PC-3 (cell line): Measurements from ENCODE around the gene STXBP3. TPM values are rescaled to one million over a fixed set of nuclear protein-coding genes. Genes with fewer than 3 reads are reported as not detected.

Experiments
- ATAC-seq: fragments of 200-7000 bp; cut with Tn5 transposase; 2 replicates; pipeline ENCODE4 v1.9.1; 2020; ENCODE audit warnings: mild to moderate bottlenecking, moderate library complexity
- BruUV-seq: library from RNA; stranded (reverse); fragments of 400-500 nt; replicated peaks from 2 replicates; lab custom pipeline; 2021; lab: Mats Ljungman, UMichigan
- CTCF ChIA-PET: fragments of 300-600 bp; sonication (Branson Sonifier 250); formaldehyde crosslinking; loops from one replicate; lab custom pipeline; 2022; ENCODE audit warnings: antibody characterized with exemption; lab: Charles Lee
- POLR2A ChIA-PET: fragments of 300-600 bp; sonication (Branson Sonifier 250); formaldehyde crosslinking; loops from one replicate; lab custom pipeline; 2022; ENCODE audit warnings: antibody characterized with exemption; ENCODE audit not compliant: unreplicated experiment; lab: Charles Lee
- DNase-seq: peaks from one replicate; pipeline ENCODE4 v3.0.0-alpha.2; 2015
- H2AFZ ChIP-seq: fragments of 300-600 bp; sonication (generic); 2 replicates; pipeline ENCODE4 v1.6.0; 2016; ENCODE audit warnings: antibody characterized with exemption, low read length
- H3F3A ChIP-seq: fragments of 300-600 bp; sonication (generic); one replicate; pipeline ENCODE4 v1.6.0; 2017; ENCODE audit warnings: antibody characterized with exemption, low read length, control low read depth, mild to moderate bottlenecking; ENCODE audit not compliant: unreplicated experiment
- H3K27ac ChIP-seq: fragments of 300-600 bp; sonication (generic); 2 replicates; pipeline ENCODE4 v1.5.1; 2016; ENCODE audit warnings: mild to moderate bottlenecking, low read length
- H3K27me3 ChIP-seq: fragments of 300-600 bp; sonication (generic); 2 replicates; pipeline ENCODE4 v1.6.1; 2016; ENCODE audit warnings: low read length, mixed read lengths
- H3K36me3 ChIP-seq: fragments of 300-600 bp; sonication (generic); 2 replicates; pipeline ENCODE4 v1.6.1; 2016; ENCODE audit warnings: low read depth, mixed run types, low read length, mixed read lengths
- H3K4me1 ChIP-seq: fragments of 300-600 bp; sonication (generic); 2 replicates; pipeline ENCODE4 v1.5.1; 2016; ENCODE audit warnings: low read length; ENCODE audit not compliant: insufficient read depth
- H3K4me2 ChIP-seq: fragments of 300-600 bp; sonication (generic); 2 replicates; pipeline ENCODE4 v1.6.0; 2016; ENCODE audit warnings: low read length
- H3K4me3 ChIP-seq: fragments of 300-600 bp; sonication (generic); 2 replicates; pipeline ENCODE4 v1.5.1; 2016; ENCODE audit warnings: mild to moderate bottlenecking, low read length, mixed read lengths
- H3K79me2 ChIP-seq: fragments of 300-600 bp; sonication (generic); 2 replicates; pipeline ENCODE4 v1.6.1; 2017; ENCODE audit warnings: low read length, mixed read lengths
- H3K9ac ChIP-seq: fragments of 300-600 bp; sonication (generic); 2 replicates; pipeline ENCODE4 v1.6.0; 2016; ENCODE audit warnings: mild to moderate bottlenecking, low read length
- H3K9me2 ChIP-seq: fragments of 300-600 bp; sonication (generic); replicated peaks from 2 replicates; pipeline ENCODE4 v1.6.1; 2016; ENCODE audit warnings: mixed run types, low read length, mixed read lengths
- H3K9me3 ChIP-seq: fragments of 300-600 bp; sonication (generic); 2 replicates; pipeline ENCODE4 v1.6.1; 2016; ENCODE audit warnings: low read length, mixed read lengths
- H4K20me1 ChIP-seq: fragments of 300-600 bp; sonication (generic); 2 replicates; pipeline ENCODE4 v1.6.1; 2016; ENCODE audit warnings: low read length, mixed read lengths
- CTCF ChIP-seq: fragments of 300-600 bp; sonication (generic); conservative IDR thresholded peaks from 2 replicates; pipeline ENCODE4 v1.5.1; 2017; ENCODE audit warnings: antibody characterized with exemption, low read depth, mild to moderate bottlenecking, low read length
- EZH2 ChIP-seq: fragments of 300-600 bp; sonication (generic); IDR thresholded peaks from one replicate; pipeline ENCODE4 v1.6.1; 2017; ENCODE audit warnings: antibody characterized with exemption, mild to moderate bottlenecking, low read length; ENCODE audit not compliant: unreplicated experiment
- EZH2phosphoT487 ChIP-seq: fragments of 300-600 bp; sonication (generic); IDR thresholded peaks from 2 replicates; pipeline ENCODE4 v1.6.1; 2018; ENCODE audit warnings: mild to moderate bottlenecking, antibody characterized with exemption, low read length, borderline replicate concordance
- intact Hi-C: fragments of 100-400 bp; cut with micrococcal nuclease; formaldehyde crosslinking; loops from 2 replicates; pipeline ENCODE4 v1.9.0; 2023
- total RNA-seq: library from RNA; depleted of rRNA; stranded (reverse); fragments of >200 nt; gene quantifications from 2 replicates; pipeline ENCODE4 v1.2.3, GENCODE V29; 2014

The STXBP3 gene
- total RNA-seq, 1 experiment from 2014 or later: 17.2 TPM

GRCh38 chr1:108785264-108785663 lies 38.8 kb downstream of the STXBP3 start:
- POLR2A ChIA-PET: no interaction called here
- intact Hi-C loops: no loop called here

GRCh38 chr1:108785880-108786279 lies 39.4 kb downstream of the STXBP3 start:
- DNase-seq: no peak
- Histone ChIP-seq H2AFZ (no peak overlapping the region), H3F3A (no peaks in the 10 kb centered on the region), H3K9ac (no peak overlapping the region), H3K4me3 (no peak overlapping the region), H3K27ac (no peak overlapping the region), H3K4me1 (no peaks in the 10 kb centered on the region), H4K20me1 (no peaks in the 10 kb centered on the region), H3K27me3 (no peaks in the 10 kb centered on the region), H3K4me2 (no peak overlapping the region), H3K79me2 (no peaks in the 10 kb centered on the region), H3K9me3 (peaks cover 10% of the 10 kb centered on the region; the same call in 1 of the 2 replicates), H3K36me3 (peaks cover 44% of the 10 kb centered on the region), H3K9me2 (no peaks in the 10 kb centered on the region)
- TF ChIP-seq CTCF (no peak), EZH2phosphoT487 (no peak), EZH2 (no peak)
- BruUV-seq: no TSS peak
- ChIA-PET POLR2A (no interaction called here), CTCF (no interaction called here)
- no peak for ATAC-seq
- intact Hi-C loops: no loop called here

More at GRCh38 chr1:108785264-108785663, 38.8 kb downstream of the STXBP3 start:
- Histone ChIP-seq H3K27me3 (no peaks in the 10 kb centered on the region), H3K9me3 (peaks cover 10% of the 10 kb centered on the region; the same call in 1 of the 2 replicates), H4K20me1 (no peaks in the 10 kb centered on the region), H3F3A (no peaks in the 10 kb centered on the region), H3K36me3 (peaks cover 44% of the 10 kb centered on the region), H3K4me2 (no peak overlapping the region), H3K9ac (no peak overlapping the region), H2AFZ (no peak overlapping the region), H3K4me3 (no peak overlapping the region), H3K79me2 (no peaks in the 10 kb centered on the region), H3K27ac (no peak overlapping the region), H3K9me2 (no peaks in the 10 kb centered on the region), H3K4me1 (no peaks in the 10 kb centered on the region)
- DNase-seq (no peak), ATAC-seq (no peak)
- no TSS peak for BruUV-seq
- TF ChIP-seq EZH2 (no peak), EZH2phosphoT487 (no peak), CTCF (no peak)
- CTCF ChIA-PET: no interaction called here

GRCh38 chr1:108791790-108792189 lies 45.3 kb downstream of the STXBP3 start:
- no peak for TF ChIP-seq CTCF
- no peak for TF ChIP-seq EZH2phosphoT487
- TF ChIP-seq EZH2: no peak
- Histone ChIP-seq H3K9ac (no peak overlapping the region), H4K20me1 (no peaks in the 10 kb centered on the region), H2AFZ (no peak overlapping the region), H3F3A (no peaks in the 10 kb centered on the region), H3K9me2 (no peaks in the 10 kb centered on the region), H3K27ac (no peak overlapping the region), H3K4me2 (no peak overlapping the region), H3K4me3 (no peak overlapping the region), H3K4me1 (no peaks in the 10 kb centered on the region), H3K27me3 (no peaks in the 10 kb centered on the region), H3K36me3 (peaks cover 28% of the 10 kb centered on the region), H3K79me2 (no peaks in the 10 kb centered on the region), H3K9me3 (0 out of 2 replicates have a peak, but pooled peaks cover 5% of the 10 kb centered on the region)
- CTCF ChIA-PET: no interaction called here
- POLR2A ChIA-PET: no interaction called here
- intact Hi-C loops: no loop called here
- no peak for ATAC-seq
- no peak for DNase-seq
- no TSS peak for BruUV-seq
